CD8-positive, alpha-beta memory T cell (primary cell): ENCODE results near the gene TUFT1. TPM values are rescaled to one million over a fixed set of nuclear protein-coding genes. Genes with fewer than 3 reads are reported as not detected.

Experiments used
- CTCF ChIA-PET: fragments of 350-600 bp; sonication (Branson Sonifier 250); formaldehyde crosslinking; loops from one replicate; lab custom pipeline; 2021; ENCODE audit warnings: antibody characterized with exemption; lab: Charles Lee
- POLR2A ChIA-PET: fragments of 350-600 bp; sonication (Branson Sonifier 250); formaldehyde crosslinking; loops from one replicate; lab custom pipeline; 2021; ENCODE audit warnings: antibody characterized with exemption; lab: Charles Lee
- DNase-seq, 5 donors: peaks; one replicate each; pipeline versions ENCODE4 v3.0.0 to v3.0.0-alpha.2; 2020 to 2022; ENCODE audit warnings: mixed read lengths in 1 of 5
- H3K27ac ChIP-seq: one replicate; pipeline ENCODE4 v1.7.0; 2013; ENCODE audit warnings: low read depth, mild to moderate bottlenecking, low read length, moderate library complexity
- H3K27me3 ChIP-seq: 2 replicates; pipeline ENCODE4 v1.7.0; 2013; ENCODE audit warnings: low read length, mild to moderate bottlenecking; ENCODE audit not compliant: insufficient read depth, poor library complexity, severe bottlenecking
- H3K36me3 ChIP-seq: 2 replicates; pipeline ENCODE4 v1.7.0; 2013; ENCODE audit warnings: mild to moderate bottlenecking, low read length, moderate library complexity; ENCODE audit not compliant: insufficient read depth
- H3K4me1 ChIP-seq: 2 replicates; pipeline ENCODE4 v1.7.0; 2013; ENCODE audit warnings: mild to moderate bottlenecking, low read length, moderate library complexity; ENCODE audit not compliant: insufficient read depth
- H3K4me3 ChIP-seq: 2 replicates; pipeline ENCODE4 v1.7.0; 2013; ENCODE audit warnings: mild to moderate bottlenecking, low read length
- H3K9me3 ChIP-seq: 2 replicates; pipeline ENCODE4 v1.7.0; 2013; ENCODE audit warnings: mild to moderate bottlenecking, low read length
- H3K27ac Mint-ChIP-seq, 8 donors: one replicate each; pipeline ENCODE4 v1.8.0; 2020 to 2021; ENCODE audit warnings: mixed read lengths in 8 of 8, mild to moderate bottlenecking in 6 of 8, inconsistent platforms in 3 of 8, moderate library complexity in 3 of 8
- H3K27me3 Mint-ChIP-seq, 2 donors: one replicate each; pipeline ENCODE4 v1.8.0; 2020 to 2021; ENCODE audit warnings: mixed read lengths in 2 of 2, mild to moderate bottlenecking in 1 of 2, moderate library complexity in 1 of 2
- H3K36me3 Mint-ChIP-seq, 3 donors: one replicate each; pipeline ENCODE4 v1.8.0; 2020 to 2021; ENCODE audit warnings: mixed read lengths in 3 of 3, inconsistent platforms in 1 of 3, mild to moderate bottlenecking in 1 of 3
- H3K4me1 Mint-ChIP-seq, 3 donors: one replicate each; pipeline ENCODE4 v1.8.0; 2020 to 2021; ENCODE audit warnings: mixed read lengths in 3 of 3, inconsistent platforms in 1 of 3, mild to moderate bottlenecking in 1 of 3
- H3K4me3 Mint-ChIP-seq, 7 donors: one replicate each; pipeline ENCODE4 v1.8.0; 2020 to 2021; ENCODE audit warnings: mixed read lengths in 7 of 7, mild to moderate bottlenecking in 6 of 7, moderate library complexity in 4 of 7, inconsistent platforms in 2 of 7
- H3K9me3 Mint-ChIP-seq, 5 donors: one replicate each; pipeline ENCODE4 v1.8.0; 2020 to 2022; ENCODE audit warnings: mixed read lengths in 5 of 5, mild to moderate bottlenecking in 3 of 5, moderate library complexity in 2 of 5, inconsistent platforms in 1 of 5
- polyA plus RNA-seq: library from polyadenylated mRNA; unstranded; fragments of 300-500 nt; fragmentation: Illumina TruSeq; gene quantifications from one replicate; pipeline ENCODE4 v1.2.3, GENCODE V29; 2021
- total RNA-seq, 2 experiments: library from RNA; stranded (reverse); gene quantifications; one replicate each; pipeline ENCODE4 v1.2.3, GENCODE V29; 2021

TUFT1 gene
- total and polyA plus RNA-seq, 3 experiments from 2014 or later, result 1.8 to 2.3 (median 2.0) TPM

- CTCF ChIA-PET, result no interaction called here
- no peaks in the 10 kb centered on the region for H3K4me1 ChIP-seq
- no peak for DNase-seq
- no peaks in the 10 kb centered on the region for H3K9me3 ChIP-seq
- Mint-ChIP-seq H3K36me3 (peaks cover 0 to 2% (median 0%) of the 10 kb centered on the region in 3 donors), H3K27me3 (peaks cover 0 to 6% of the 10 kb centered on the region in 2 donors), H3K4me1 (no peaks in the 10 kb centered on the region), H3K4me3 (no peak overlapping the region), H3K9me3 (no peaks in the 10 kb centered on the region), H3K27ac (peak overlapping the region in 2 of 8 donors; percentile 45 to 67)
- POLR2A ChIA-PET, result no interaction called here
- H3K27ac ChIP-seq, result no peak overlapping the region
- no peaks in the 10 kb centered on the region for H3K27me3 ChIP-seq
- H3K36me3 ChIP-seq, result no peaks in the 10 kb centered on the region
- H3K4me3 ChIP-seq, result no peak overlapping the region
These were observed 44.2 kb downstream of the TUFT1 start for GRCh38 chr1:151584278-151584677.

GRCh38 chr1:151584780-151585179, 44.7 kb downstream of the TUFT1 start:
- no peak overlapping the region for H3K27ac Mint-ChIP-seq
- no peak overlapping the region for H3K4me3 Mint-ChIP-seq
- no peak overlapping the region for H3K4me3 ChIP-seq
- H3K9me3 ChIP-seq, result no peaks in the 10 kb centered on the region
- CTCF ChIA-PET, result no interaction called here
- H3K4me1 Mint-ChIP-seq, result no peaks in the 10 kb centered on the region
- H3K27me3 Mint-ChIP-seq, result peaks cover 0 to 7% of the 10 kb centered on the region in 2 donors
- no peaks in the 10 kb centered on the region for H3K27me3 ChIP-seq
- DNase-seq, result no peak
- H3K36me3 ChIP-seq, result no peaks in the 10 kb centered on the region
- POLR2A ChIA-PET, result no interaction called here
- no peaks in the 10 kb centered on the region for H3K9me3 Mint-ChIP-seq
- no peaks in the 10 kb centered on the region for H3K36me3 Mint-ChIP-seq
- H3K4me1 ChIP-seq, result no peaks in the 10 kb centered on the region
- no peak overlapping the region for H3K27ac ChIP-seq

GRCh38 chr1:151585622-151586021, 45.5 kb downstream of the TUFT1 start:
- Mint-ChIP-seq H3K27ac (no peak overlapping the region), H3K27me3 (peaks cover 4 to 12% of the 10 kb centered on the region in 2 donors), H3K4me3 (no peak overlapping the region), H3K36me3 (peaks cover 0 to 5% (median 0%) of the 10 kb centered on the region in 3 donors), H3K4me1 (no peaks in the 10 kb centered on the region), H3K9me3 (peaks cover 0 to 3% (median 0%) of the 10 kb centered on the region in 5 donors)
- ChIA-PET POLR2A (no interaction called here), CTCF (interaction anchor here (1.1 kb wide), 1 partner anchor 8 kb away, joined by 3 read pairs; no protein-coding TSS in a partner anchor)
- H3K4me3 ChIP-seq, result no peak overlapping the region
- no peak for DNase-seq
- no peak overlapping the region for H3K27ac ChIP-seq
- no peaks in the 10 kb centered on the region for H3K4me1 ChIP-seq
- H3K36me3 ChIP-seq, result no peaks in the 10 kb centered on the region
- no peaks in the 10 kb centered on the region for H3K9me3 ChIP-seq
- H3K27me3 ChIP-seq, result no peaks in the 10 kb centered on the region

DNA sequence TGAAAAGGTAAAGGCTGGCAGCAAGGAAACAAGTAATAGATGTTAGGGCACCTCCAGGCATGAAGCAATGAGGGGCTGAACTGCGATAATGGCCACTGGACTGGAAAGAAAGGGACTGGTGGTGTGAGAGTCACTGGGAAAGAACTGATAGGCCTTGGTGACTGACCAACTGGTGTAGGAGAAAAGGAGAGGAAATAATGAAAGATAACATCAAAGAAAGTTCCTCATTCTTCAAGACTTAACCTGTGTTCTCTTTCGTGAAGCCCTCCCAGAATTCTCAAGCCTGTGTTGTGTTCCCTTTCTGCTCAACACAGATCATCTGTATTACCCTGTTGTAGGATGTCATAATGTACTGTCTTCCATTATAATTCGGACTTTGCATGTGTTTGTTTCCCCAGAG, 50.9 kb downstream of the TUFT1 start:
- no peak for DNase-seq
- no peaks in the 10 kb centered on the region for H3K36me3 ChIP-seq
- Mint-ChIP-seq H3K27me3 (peaks cover 4 to 36% of the 10 kb centered on the region in 2 donors), H3K36me3 (peaks cover 0 to 15% (median 0%) of the 10 kb centered on the region in 3 donors), H3K4me1 (peaks cover 5 to 11% (median 11%) of the 10 kb centered on the region in 3 donors), H3K4me3 (no peak overlapping the region), H3K9me3 (peaks cover 0 to 5% (median 3%) of the 10 kb centered on the region in 5 donors), H3K27ac (no peak overlapping the region)
- no peaks in the 10 kb centered on the region for H3K9me3 ChIP-seq
- POLR2A ChIA-PET, result no interaction called here
- no peak overlapping the region for H3K27ac ChIP-seq
- no peak overlapping the region for H3K4me3 ChIP-seq
- H3K4me1 ChIP-seq, result peaks cover 5% of the 10 kb centered on the region
- CTCF ChIA-PET, result interaction anchor here (0.9 kb wide), 1 partner anchor 245 kb away, joined by 3 read pairs; no protein-coding TSS in a partner anchor
- no peaks in the 10 kb centered on the region for H3K27me3 ChIP-seq

DNA sequence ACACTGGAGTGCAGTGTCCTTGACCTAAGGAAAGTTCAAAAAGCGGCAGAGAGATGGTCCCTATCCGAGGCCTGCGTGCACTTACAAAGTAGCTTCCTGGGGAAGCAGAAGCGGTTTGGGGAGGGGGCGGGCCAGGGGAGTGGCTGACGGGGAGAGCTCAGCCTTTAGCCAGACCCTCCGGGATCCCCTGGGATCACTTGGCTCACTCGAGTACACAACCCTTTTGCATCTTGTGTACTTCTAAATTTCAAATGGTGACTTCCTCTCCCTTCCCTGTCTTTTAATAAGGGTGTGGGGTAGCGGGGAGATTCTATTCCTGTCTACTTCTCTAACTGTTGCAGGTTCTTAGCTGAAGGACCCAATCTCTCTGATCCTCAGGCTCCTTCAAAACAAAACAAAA, 53.6 kb downstream of the TUFT1 start:
- no peaks in the 10 kb centered on the region for H3K36me3 ChIP-seq
- H3K4me3 Mint-ChIP-seq, result peak overlapping the region in 5 of 7 donors; percentile 4 to 70 (median 51)
- peaks cover 5 to 11% (median 11%) of the 10 kb centered on the region in 3 donors for H3K4me1 Mint-ChIP-seq
- no peaks in the 10 kb centered on the region for H3K27me3 ChIP-seq
- no peak for DNase-seq
- H3K9me3 ChIP-seq, result no peaks in the 10 kb centered on the region
- H3K27me3 Mint-ChIP-seq, result peaks cover 4 to 29% of the 10 kb centered on the region in 2 donors
- H3K4me1 ChIP-seq, result peaks cover 5% of the 10 kb centered on the region
- peaks cover 0 to 5% (median 3%) of the 10 kb centered on the region in 5 donors for H3K9me3 Mint-ChIP-seq
- H3K27ac Mint-ChIP-seq, result peak overlapping the region in 3 of 8 donors; percentile 25 to 55 (median 48)
- H3K36me3 Mint-ChIP-seq, result peaks cover 0 to 15% (median 0%) of the 10 kb centered on the region in 3 donors
- peak overlapping the region; percentile 17 for H3K4me3 ChIP-seq
- POLR2A ChIA-PET, result no interaction called here
- CTCF ChIA-PET, result interaction anchor here (0.6 to 3.1 kb wide), 35 partner anchors 8 to 865 kb away, joined by 3 to 16 read pairs (median 4); partner anchors contain the start of genes C2CD4D, CGN, RIIAD1 and THEM5
- no peak overlapping the region for H3K27ac ChIP-seq

DNA sequence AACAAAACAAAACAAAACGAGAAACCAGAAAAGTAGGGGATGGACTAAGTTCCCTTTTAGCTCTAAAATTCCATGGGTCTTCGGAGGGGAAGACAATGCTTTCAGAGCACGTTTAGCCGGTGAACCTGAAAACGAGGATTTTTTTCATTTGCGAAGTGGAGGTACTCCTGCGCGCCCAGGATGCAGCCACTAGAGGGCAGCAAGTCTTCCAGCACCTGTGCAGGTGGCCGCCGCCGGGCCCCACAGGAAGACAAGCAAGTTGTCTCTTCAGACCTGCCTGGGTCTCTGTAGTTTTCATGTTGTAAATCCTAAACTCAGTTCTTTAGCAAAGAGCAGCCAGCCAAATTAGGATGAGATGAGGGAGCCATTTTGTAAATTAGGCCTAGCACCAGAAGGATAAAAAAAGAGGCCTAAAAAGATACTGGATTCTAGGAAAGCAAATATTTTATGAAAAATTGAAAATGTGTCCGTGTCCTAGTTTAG, 54.1 kb downstream of the TUFT1 start:
- Mint-ChIP-seq H3K4me1 (peaks cover 5 to 11% (median 11%) of the 10 kb centered on the region in 3 donors), H3K27me3 (peaks cover 4 to 29% of the 10 kb centered on the region in 2 donors), H3K27ac (peak overlapping the region in 5 of 8 donors; percentile 30 to 90 (median 48)), H3K4me3 (peak overlapping the region in 5 of 7 donors; percentile 4 to 70 (median 51)), H3K9me3 (peaks cover 0 to 5% (median 3%) of the 10 kb centered on the region in 5 donors), H3K36me3 (peaks cover 0 to 15% (median 0%) of the 10 kb centered on the region in 3 donors)
- CTCF ChIA-PET, result interaction anchor here (0.6 to 3.1 kb wide), 35 partner anchors 8 to 865 kb away, joined by 3 to 16 read pairs (median 4); partner anchors contain the start of genes C2CD4D, CGN, RIIAD1 and THEM5
- POLR2A ChIA-PET, result no interaction called here
- Histone ChIP-seq H3K4me1 (peaks cover 5% of the 10 kb centered on the region), H3K27ac (no peak overlapping the region), H3K27me3 (no peaks in the 10 kb centered on the region), H3K36me3 (no peaks in the 10 kb centered on the region), H3K9me3 (no peaks in the 10 kb centered on the region), H3K4me3 (peak overlapping the region; percentile 17)
- peak; percentile 76 to 89 (median 79) for DNase-seq

GRCh38 chr1:151596166-151596953, 56.3 kb downstream of the TUFT1 start:
- CTCF ChIA-PET, result interaction anchor here (1.1 to 1.2 kb wide), 3 partner anchors 9 to 240 kb away, joined by 3 to 8 read pairs (median 4); no protein-coding TSS in a partner anchor
- H3K36me3 ChIP-seq, result no peaks in the 10 kb centered on the region
- DNase-seq, result no peak
- no peaks in the 10 kb centered on the region for H3K27me3 ChIP-seq
- H3K27me3 Mint-ChIP-seq, result peaks cover 0 to 17% of the 10 kb centered on the region in 2 donors
- POLR2A ChIA-PET, result no interaction called here
- H3K9me3 Mint-ChIP-seq, result no peaks in the 10 kb centered on the region
- peaks cover 0 to 3% (median 0%) of the 10 kb centered on the region in 3 donors for H3K36me3 Mint-ChIP-seq
- H3K9me3 ChIP-seq, result no peaks in the 10 kb centered on the region
- peak overlapping the region in 1 of 8 donors; percentile 1 for H3K27ac Mint-ChIP-seq
- no peak overlapping the region for H3K4me3 ChIP-seq
- H3K4me1 ChIP-seq, result peaks cover 5% of the 10 kb centered on the region
- no peak overlapping the region for H3K4me3 Mint-ChIP-seq
- no peak overlapping the region for H3K27ac ChIP-seq
- H3K4me1 Mint-ChIP-seq, result peaks cover 5 to 11% (median 11%) of the 10 kb centered on the region in 3 donors
